Naive B cell (primary cell): ENCODE results near the gene CPHXL. TPM values are rescaled to one million over a fixed set of nuclear protein-coding genes. Genes with fewer than 3 reads are reported as not detected.

Experiments
- ATAC-seq, 2 donors: fragments of 150-1000 bp; cut with Tn5 transposase; 2 replicates each; pipeline ENCODE4 v1.10.0; 2021; ENCODE audit warnings: low read depth in 2 of 2, mild to moderate bottlenecking in 2 of 2, moderate library complexity in 2 of 2
- DNase-seq: peaks from one replicate; pipeline ENCODE4 v3.0.0; 2022
- H3K27ac Mint-ChIP-seq, 6 donors: one replicate each; pipeline ENCODE4 v1.8.0; 2020 to 2022; ENCODE audit warnings: mild to moderate bottlenecking in 6 of 6, mixed read lengths in 6 of 6, moderate library complexity in 5 of 6, inconsistent platforms in 2 of 6
- H3K27me3 Mint-ChIP-seq, 3 donors: one replicate each; pipeline ENCODE4 v1.8.0; 2021 to 2022; ENCODE audit warnings: mixed read lengths in 3 of 3, mild to moderate bottlenecking in 1 of 3
- H3K36me3 Mint-ChIP-seq, 2 donors: one replicate each; pipeline ENCODE4 v1.8.0; 2020 to 2022; ENCODE audit warnings: mixed read lengths in 2 of 2, inconsistent platforms in 1 of 2, mild to moderate bottlenecking in 1 of 2
- H3K4me1 Mint-ChIP-seq, 3 donors: one replicate each; pipeline ENCODE4 v1.8.0; 2020 to 2022; ENCODE audit warnings: mixed read lengths in 3 of 3, inconsistent platforms in 1 of 3, mild to moderate bottlenecking in 1 of 3, moderate library complexity in 1 of 3
- H3K4me3 Mint-ChIP-seq, 8 donors: one replicate each; pipeline ENCODE4 v1.8.0; 2020 to 2022; ENCODE audit warnings: mild to moderate bottlenecking in 8 of 8, mixed read lengths in 8 of 8, moderate library complexity in 8 of 8, inconsistent platforms in 2 of 8
- H3K9me3 Mint-ChIP-seq, 7 donors: one replicate each; pipeline ENCODE4 v1.8.0; 2020 to 2022; ENCODE audit warnings: mixed read lengths in 7 of 7, mild to moderate bottlenecking in 5 of 7, inconsistent platforms in 2 of 7, moderate library complexity in 1 of 7
- polyA plus RNA-seq, 6 donors: library from polyadenylated mRNA; unstranded; fragments of 300-500 nt; fragmentation: Illumina TruSeq; gene quantifications; one replicate each; pipeline ENCODE4 v1.2.3, GENCODE V29; 2021; ENCODE audit warnings: low read depth in 6 of 6

Gene CPHXL
- polyA plus RNA-seq, 6 donors from 2014 or later, result not detected

DNA sequence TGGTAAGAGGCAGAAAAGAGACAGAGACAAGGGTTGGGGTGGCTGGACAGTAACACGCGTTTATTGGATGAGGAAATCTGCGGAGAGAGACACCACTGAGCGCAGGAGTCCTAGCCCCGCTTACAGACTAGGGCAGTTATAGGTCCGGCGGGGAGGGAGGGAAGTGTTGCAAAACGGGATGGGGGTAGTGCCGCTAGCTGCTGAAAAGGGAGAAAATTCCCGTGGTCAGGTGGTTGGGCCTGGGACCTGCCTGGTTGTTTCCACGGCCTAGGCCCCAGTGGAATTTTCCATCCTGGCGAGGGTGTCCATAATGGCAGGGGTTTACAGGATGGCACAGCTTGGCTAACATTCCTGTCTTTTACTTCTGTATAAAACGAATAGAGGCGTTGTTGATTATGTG is 44.0 kb downstream of the CPHXL start:
- ATAC-seq (no peak), DNase-seq (no peak)
- H3K9me3 Mint-ChIP-seq, result peaks cover 5 to 8% (median 6%) of the 10 kb centered on the region in 7 donors
- peaks cover 3 to 11% of the 10 kb centered on the region in 2 donors for H3K36me3 Mint-ChIP-seq
- H3K27me3 Mint-ChIP-seq, result peaks cover 0 to 10% (median 0%) of the 10 kb centered on the region in 3 donors
- H3K27ac Mint-ChIP-seq, result no peak overlapping the region
- H3K4me3 Mint-ChIP-seq, result no peak overlapping the region
- no peaks in the 10 kb centered on the region for H3K4me1 Mint-ChIP-seq

DNA sequence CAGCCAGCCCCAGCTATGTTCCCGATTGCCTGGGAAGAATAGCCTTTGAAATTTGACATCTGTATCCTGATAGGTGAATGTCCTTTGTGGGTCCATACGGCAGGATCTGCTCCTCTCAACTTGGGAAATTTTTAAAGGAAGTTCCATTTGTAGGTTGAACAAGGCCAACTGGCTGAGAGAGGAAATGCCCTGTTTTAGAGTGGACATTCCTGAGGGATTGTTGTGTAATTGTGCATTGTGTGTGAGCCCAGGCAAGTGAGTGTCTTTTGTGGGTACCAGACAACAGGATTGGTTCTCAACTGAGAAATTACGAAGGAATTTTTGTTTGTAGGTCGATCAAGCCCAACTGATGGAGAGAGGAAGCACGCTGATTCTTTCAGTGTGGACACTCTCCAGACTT is 46.9 kb downstream of the CPHXL start:
- H3K27ac Mint-ChIP-seq, result peak overlapping the region in 2 of 6 donors; percentile 33 to 50
- peaks cover 1 to 5% (median 3%) of the 10 kb centered on the region in 7 donors for H3K9me3 Mint-ChIP-seq
- peaks cover 0 to 10% (median 0%) of the 10 kb centered on the region in 3 donors for H3K27me3 Mint-ChIP-seq
- no peak for ATAC-seq
- H3K4me3 Mint-ChIP-seq, result no peak overlapping the region
- no peaks in the 10 kb centered on the region for H3K4me1 Mint-ChIP-seq
- no peak for DNase-seq
- peaks cover 2 to 11% of the 10 kb centered on the region in 2 donors for H3K36me3 Mint-ChIP-seq

DNA sequence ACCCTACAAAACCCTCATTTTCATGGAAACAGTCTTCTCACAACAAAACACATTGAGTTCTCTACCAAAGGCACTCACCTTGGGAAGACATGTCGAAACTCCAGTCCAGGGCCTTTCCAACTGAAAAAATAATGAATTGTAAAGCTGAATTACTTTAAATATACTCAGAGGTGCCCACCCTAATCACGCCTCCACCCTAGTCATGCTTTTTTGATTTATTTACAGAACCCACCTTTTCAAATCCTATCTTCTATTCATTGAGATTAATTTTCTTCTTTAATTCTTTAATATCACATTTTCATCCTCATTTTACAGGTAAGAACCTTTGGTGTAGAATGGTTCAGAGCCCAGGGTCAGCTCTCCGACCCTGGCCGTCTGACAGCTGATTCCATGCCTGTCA is 49.4 kb downstream of the CPHXL start, which contains the start of gene CPHXL2:
Gene CPHXL2 (minus strand): TSS at position 101 of the 400 bp plus-strand sequence. CDS start 10 bp downstream, at position 91.
- DNase-seq, result no peak
- H3K36me3 Mint-ChIP-seq, result no peaks in the 10 kb centered on the region
- H3K4me3 Mint-ChIP-seq, result no peak within 1 kb of the TSS
- H3K27ac Mint-ChIP-seq, result no peak within 1 kb of the TSS
- H3K9me3 Mint-ChIP-seq, result no peaks in the 10 kb centered on the region
- H3K27me3 Mint-ChIP-seq, result no peaks in the 10 kb centered on the region
- ATAC-seq, result no peak
- H3K4me1 Mint-ChIP-seq, result no peaks in the 10 kb centered on the region

DNA sequence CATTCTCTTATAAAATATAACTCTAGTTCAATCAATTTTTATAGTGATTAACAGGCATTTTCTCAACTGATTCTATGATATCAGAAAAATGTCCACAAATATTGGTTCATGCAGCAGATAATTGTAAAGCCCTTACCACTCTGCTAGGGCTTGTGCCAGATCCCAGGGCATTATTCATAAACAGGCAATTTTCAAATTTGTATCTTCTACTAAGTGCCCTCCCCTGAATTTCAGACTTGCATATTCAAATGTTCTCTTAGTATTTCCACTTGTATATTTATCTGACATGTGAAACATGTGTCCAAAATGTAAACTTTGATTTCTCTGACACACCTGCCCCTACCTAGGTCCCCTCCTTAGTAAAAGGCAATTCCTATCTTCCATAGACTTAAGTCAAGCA is 58.8 kb downstream of the CPHXL start:
- no peak overlapping the region for H3K4me3 Mint-ChIP-seq
- H3K27me3 Mint-ChIP-seq, result no peaks in the 10 kb centered on the region
- DNase-seq, result no peak
- H3K27ac Mint-ChIP-seq, result peak overlapping the region in 1 of 6 donors; percentile 13
- no peak for ATAC-seq
- H3K36me3 Mint-ChIP-seq, result peaks cover 0 to 4% of the 10 kb centered on the region in 2 donors
- peaks cover 0 to 4% (median 0%) of the 10 kb centered on the region in 7 donors for H3K9me3 Mint-ChIP-seq
- peaks cover 0 to 4% (median 0%) of the 10 kb centered on the region in 3 donors for H3K4me1 Mint-ChIP-seq

Other genes starting within 250 kb of the CPHXL start
- under 1 TPM in 2 of 6 donors, not detected in 4; 0.15 to 0.17 TPM for gene CHST6, start 231.0 kb downstream of the CPHXL start, polyA plus RNA-seq
- not detected for gene CHST5, start 190.4 kb downstream of the CPHXL start, polyA plus RNA-seq
- 1 to 10 TPM in 3 of 6 donors, under 1 TPM in 2, not detected in 1; 0.21 to 1.4 (median 1.1) TPM for gene TMEM231, start 170.2 kb downstream of the CPHXL start, polyA plus RNA-seq
- gene GABARAPL2, start 160.1 kb downstream of the CPHXL start, polyA plus RNA-seq, result 100 to 1,000 TPM; 251 to 332 (median 315) TPM
- 10 to 100 TPM; 27.4 to 49.7 (median 39.2) TPM for gene ADAT1, start 103.2 kb downstream of the CPHXL start, polyA plus RNA-seq
- 100 to 1,000 TPM; 164 to 243 (median 184) TPM for gene KARS1, start 78.8 kb downstream of the CPHXL start, polyA plus RNA-seq
- 100 to 1,000 TPM in 5 of 6 donors, 10 to 100 TPM in 1; 82.1 to 159 (median 128) TPM for gene TERF2IP, start 78.7 kb downstream of the CPHXL start, polyA plus RNA-seq
- not detected for gene CPHXL2, start 49.5 kb downstream of the CPHXL start, polyA plus RNA-seq
- under 1 TPM in 1 of 6 donors, not detected in 5; 0.34 TPM for gene DUXB, start 25.0 kb downstream of the CPHXL start, polyA plus RNA-seq